Measurements from ENCODE around the gene SPATA13. TPM values are rescaled to one million over a fixed set of nuclear protein-coding genes. Genes with fewer than 3 reads are reported as not detected.

Gene SPATA13
- total RNA-seq, 1 experiment from 2014 or later: 21.4 TPM

- TF ChIP-seq ELF1 (IDR thresholded peaks at IDR 0.05; ENCODE audit: borderline replicate concordance, low read depth): no peak
- TF ChIP-seq YY1 (IDR thresholded peaks at IDR 0.05; ENCODE audit: extremely low read depth, insufficient replicate concordance, low read depth, low read length): no peak
- no peak for TF ChIP-seq MAX (IDR thresholded peaks at IDR 0.05)
- no peak for TF ChIP-seq EGR1 (IDR thresholded peaks at IDR 0.05; ENCODE audit: low read depth)
- TF ChIP-seq RAD21 (IDR thresholded peaks at IDR 0.05; ENCODE audit: low read depth): no peak
- no peak for TF ChIP-seq ZNF274 (IDR thresholded peaks at IDR 0.05; ENCODE audit: low read depth, low read length)
- TF ChIP-seq TCF7L2 (IDR thresholded peaks at IDR 0.05; ENCODE audit: borderline replicate concordance, extremely low read depth, insufficient read depth, insufficient read length): no peak
- TF ChIP-seq FOSL1 (IDR thresholded peaks at IDR 0.05; ENCODE audit: low read depth): no peak
- no peak for TF ChIP-seq POLR2A (IDR thresholded peaks at IDR 0.05; ENCODE audit: borderline replicate concordance, extremely low read depth, insufficient read depth, insufficient read length)
- TF ChIP-seq ATF3 (IDR thresholded peaks at IDR 0.05): no peak
- TF ChIP-seq CBX3 (IDR thresholded peaks at IDR 0.05; ENCODE audit: low read depth): no peak
- no peak for TF ChIP-seq CTCF (IDR thresholded peaks at IDR 0.05 in 2 of 3, conservative IDR thresholded peaks at IDR 0.05 in 1 of 3; ENCODE audit: borderline replicate concordance in 1 of 3, insufficient read depth in 1 of 3, low read depth in 2 of 3, low read length in 2 of 3)
- TF ChIP-seq ZBTB33 (IDR thresholded peaks at IDR 0.05; ENCODE audit: extremely low read depth, insufficient replicate concordance, low read length): no peak
- no peak for TF ChIP-seq EZH2phosphoT487 (IDR thresholded peaks at IDR 0.05; ENCODE audit: borderline replicate concordance)
- no peak for TF ChIP-seq SRF (IDR thresholded peaks at IDR 0.05; ENCODE audit: low read depth)
- no peak for TF ChIP-seq SP1 (IDR thresholded peaks at IDR 0.05; ENCODE audit: low read depth)
- no peak for TF ChIP-seq JUND (IDR thresholded peaks at IDR 0.05)
- BruUV-seq (replicated peaks): no TSS peak
- Histone ChIP-seq H3K36me3 (ENCODE audit: control insufficient read depth in 1 of 2, insufficient read depth in 2 of 2, low read length in 2 of 2) (peaks cover 5 to 16% of the 10 kb centered on the region in 2 experiments; a peak in 3 of 4 replicates), H3K4me1 (ENCODE audit: control insufficient read depth in 1 of 2, insufficient read depth in 2 of 2, low read length in 2 of 2) (no peaks in the 10 kb centered on the region), H4K20me1 (ENCODE audit: insufficient read depth) (no peaks in the 10 kb centered on the region), H3K9me2 (ENCODE audit: insufficient read depth) (no peaks in the 10 kb centered on the region), H3K27ac (ENCODE audit: low read depth, low read length) (no peak overlapping the region), H2AFZ (ENCODE audit: low read depth, low read length, poor library complexity, severe bottlenecking) (no peak overlapping the region), H3K4me3 (replicated peaks in 1 of 2; ENCODE audit: low read depth in 1 of 2, low read length in 2 of 2) (no peak overlapping the region), H3K9ac (ENCODE audit: low read length) (no peak overlapping the region), H3K9me3 (ENCODE audit: control insufficient read depth in 1 of 2, insufficient read depth in 1 of 2, low read depth in 1 of 2, low read length in 2 of 2) (no peaks in the 10 kb centered on the region), H3K27me3 (ENCODE audit: insufficient read depth, low read length) (no peaks in the 10 kb centered on the region), H3K4me2 (ENCODE audit: low read length) (no peak overlapping the region), H3K79me2 (ENCODE audit: insufficient read depth, low read length) (no peaks in the 10 kb centered on the region)
- DNase-seq (ENCODE audit: low read depth, low spot score) (no peak), ATAC-seq (no peak)
- RAD21 ChIA-PET (ENCODE audit: low non-redundant PET in 1 of 2, low total read pairs in 2 of 2, uncharacterized antibody in 2 of 2, unreplicated experiment in 2 of 2): no interaction called here
- CTCF ChIA-PET: no interaction called here
- intact Hi-C loops (cut with micrococcal nuclease): no loop called here
- POLR2A ChIA-PET: no interaction called here
These were observed 133.2 kb downstream of the SPATA13 start for GRCh38 chr13:24293746-24294145.

All from HCT116 (cell line).